Activated gamma-delta T cell treated with anti-CD3 and anti-CD28 coated beads, Interleukin-2, amount 50 U/mL, for 16 hours (primary cell): ENCODE measurements around the gene DEFB108B.
"Not testable (repeated sequence)": the region's sequence is repeated elsewhere in the genome, so short reads cannot be mapped to it uniquely, and the experiment has no call there.

Source experiments
- DNase-seq: peaks from one replicate; pipeline ENCODE4 v3.0.0-alpha.2; 2020; ENCODE audit warnings: low read depth

Gene DEFB108B

GRCh38 chr11:71821539-71821938 lies 11.5 kb upstream of the DEFB108B start:
- DNase-seq = not testable (repeated sequence)

- DNase-seq = not testable (repeated sequence)
Observed at GRCh38 chr11:71829247-71829646, 3.8 kb upstream of the DEFB108B start.

- DNase-seq = not testable (repeated sequence)
Observed at GRCh38 chr11:71829686-71830085, 3.3 kb upstream of the DEFB108B start.

GRCh38 chr11:71842720-71843119 lies 9.7 kb downstream of the DEFB108B start:
- DNase-seq = not testable (repeated sequence)

- not testable (repeated sequence) for DNase-seq
Observed at GRCh38 chr11:71843355-71843754, 10.4 kb downstream of the DEFB108B start.

GRCh38 chr11:71843858-71844257 lies 10.9 kb downstream of the DEFB108B start:
- DNase-seq = no peak

- not testable (repeated sequence) for DNase-seq
Observed at GRCh38 chr11:71853895-71854294, 20.9 kb downstream of the DEFB108B start.

GRCh38 chr11:71855880-71856279 lies 22.9 kb downstream of the DEFB108B start:
- DNase-seq = not testable (repeated sequence)

GRCh38 chr11:71860835-71861234 lies 27.8 kb downstream of the DEFB108B start:
- not testable (repeated sequence) for DNase-seq

GRCh38 chr11:71863978-71864627 lies 31.1 kb downstream of the DEFB108B start:
- DNase-seq = not testable (repeated sequence)

- DNase-seq = not testable (repeated sequence)
Observed at GRCh38 chr11:71867209-71867608, 34.2 kb downstream of the DEFB108B start.

GRCh38 chr11:71869931-71870330 lies 36.9 kb downstream of the DEFB108B start:
- not testable (repeated sequence) for DNase-seq

- DNase-seq = not testable (repeated sequence)
Observed at GRCh38 chr11:71870661-71871060, 37.7 kb downstream of the DEFB108B start.

- DNase-seq = not testable (repeated sequence)
Observed at GRCh38 chr11:71876262-71876661, 43.3 kb downstream of the DEFB108B start.

GRCh38 chr11:71878059-71878458 lies 45.1 kb downstream of the DEFB108B start, which contains the start of gene DEFB131B:
Gene DEFB131B (plus strand): TSS chr11:71878453. CDS start chr11:71878453, 0 bp downstream.
- DNase-seq = not testable (repeated sequence)

- not testable (repeated sequence) for DNase-seq
Observed at GRCh38 chr11:71885806-71886205, 52.8 kb downstream of the DEFB108B start.
